HG03342 (cell line): ENCODE results near the gene FUT3.
"Not testable (repeated sequence)": the region's sequence is repeated elsewhere in the genome, so short reads cannot be mapped to it uniquely, and the experiment has no call there.

Experiments used
- ATAC-seq: cut with Tn5 transposase; IDR thresholded peaks from one replicate; pipeline ENCODE4 v1.9.1; 2021; ENCODE audit warnings: mild to moderate bottlenecking, moderate library complexity; ENCODE audit not compliant: unreplicated experiment

FUT3 gene

DNA sequence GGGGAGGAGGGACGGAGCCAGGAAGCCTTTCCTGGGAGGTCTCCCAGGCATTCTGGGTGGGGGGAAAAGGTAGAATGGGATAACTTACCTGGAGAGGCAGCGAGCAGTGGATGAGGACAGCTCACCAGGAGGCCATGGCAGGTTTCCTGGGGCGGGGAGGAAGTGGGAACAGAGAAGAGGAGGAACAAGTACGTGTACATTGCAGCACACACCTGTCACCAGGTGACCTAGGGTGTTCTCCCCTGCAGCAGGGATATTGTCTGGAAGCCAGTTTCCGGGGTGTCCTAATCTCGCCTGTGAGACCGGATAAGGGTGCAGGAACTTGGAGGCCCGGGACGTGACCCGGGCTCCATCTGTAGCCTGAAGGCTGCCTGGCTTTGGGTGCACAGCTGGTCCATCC is at the start of gene FUT3:
Gene FUT3 (minus strand): TSS at position 148 of the 400 bp plus-strand sequence.
- no peak for ATAC-seq

DNA sequence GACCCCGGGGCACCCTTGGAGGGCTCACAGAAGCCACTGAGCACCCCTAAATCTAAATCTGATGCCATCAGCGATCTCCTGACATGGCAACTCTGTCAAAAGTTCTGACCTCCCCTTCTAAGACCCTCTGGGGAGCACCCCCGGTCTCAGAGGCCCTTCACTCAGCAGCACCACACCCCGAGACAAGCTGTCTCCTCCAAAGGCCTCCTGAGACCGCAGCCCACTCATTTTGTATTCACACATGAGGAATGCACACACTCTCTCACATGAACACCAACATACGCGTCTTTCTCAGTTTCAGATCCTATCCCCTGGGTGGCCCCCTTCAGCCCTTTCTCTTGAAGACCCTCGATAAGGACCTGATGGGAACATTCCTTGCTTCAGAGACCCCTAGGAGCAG is 49.7 kb upstream of the FUT3 start:
- no peak for ATAC-seq

DNA sequence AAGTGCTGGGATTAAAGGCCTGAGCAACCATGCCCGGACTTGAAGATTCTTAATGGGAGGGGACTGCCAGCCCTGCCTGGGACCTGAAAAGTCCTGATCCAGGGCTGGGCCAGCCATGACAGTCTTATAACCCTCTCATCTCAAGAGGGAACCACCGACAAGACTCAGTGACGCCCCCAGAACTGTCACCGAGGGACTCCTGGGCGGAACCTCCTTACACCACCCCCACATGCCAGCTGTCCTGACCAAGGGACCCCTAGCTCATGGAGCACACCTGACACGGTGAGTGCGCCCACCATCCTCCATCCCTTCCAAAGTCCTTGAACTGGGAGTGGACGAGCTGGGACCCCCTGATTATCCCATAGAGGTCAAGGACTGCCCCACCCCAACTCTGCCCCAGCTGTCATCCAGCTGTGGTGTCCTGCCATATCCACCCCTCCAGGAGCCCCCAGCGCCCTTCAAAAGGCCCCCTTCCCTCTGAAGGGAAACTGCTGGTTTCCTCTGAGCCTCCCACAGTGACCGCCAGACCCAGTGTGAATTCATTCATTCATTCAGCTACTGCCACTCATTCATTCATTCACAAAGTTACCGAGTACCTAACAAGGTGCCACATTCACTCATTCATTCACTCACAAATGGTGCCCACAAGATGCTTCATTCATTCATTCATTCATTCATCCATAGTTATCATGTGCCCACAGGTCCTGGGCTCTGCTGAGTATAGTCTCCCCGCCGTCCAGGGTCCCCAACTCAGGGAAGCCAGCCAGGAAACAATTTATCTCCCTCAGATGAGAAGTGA is 48.7 kb upstream of the FUT3 start:
- ATAC-seq: no peak

- ATAC-seq: no peak
Measured at GRCh38 chr19:5897189-5897969, 46.1 kb upstream of the FUT3 start.

GRCh38 chr19:5896365-5897076 is 45.3 kb upstream of the FUT3 start:
- ATAC-seq: no peak

- no peak for ATAC-seq
Measured at GRCh38 chr19:5895890-5896289, 44.6 kb upstream of the FUT3 start.

GRCh38 chr19:5895409-5895808 is 44.2 kb upstream of the FUT3 start:
- ATAC-seq: no peak

GRCh38 chr19:5894704-5895349 is 43.6 kb upstream of the FUT3 start:
- ATAC-seq: no peak

DNA sequence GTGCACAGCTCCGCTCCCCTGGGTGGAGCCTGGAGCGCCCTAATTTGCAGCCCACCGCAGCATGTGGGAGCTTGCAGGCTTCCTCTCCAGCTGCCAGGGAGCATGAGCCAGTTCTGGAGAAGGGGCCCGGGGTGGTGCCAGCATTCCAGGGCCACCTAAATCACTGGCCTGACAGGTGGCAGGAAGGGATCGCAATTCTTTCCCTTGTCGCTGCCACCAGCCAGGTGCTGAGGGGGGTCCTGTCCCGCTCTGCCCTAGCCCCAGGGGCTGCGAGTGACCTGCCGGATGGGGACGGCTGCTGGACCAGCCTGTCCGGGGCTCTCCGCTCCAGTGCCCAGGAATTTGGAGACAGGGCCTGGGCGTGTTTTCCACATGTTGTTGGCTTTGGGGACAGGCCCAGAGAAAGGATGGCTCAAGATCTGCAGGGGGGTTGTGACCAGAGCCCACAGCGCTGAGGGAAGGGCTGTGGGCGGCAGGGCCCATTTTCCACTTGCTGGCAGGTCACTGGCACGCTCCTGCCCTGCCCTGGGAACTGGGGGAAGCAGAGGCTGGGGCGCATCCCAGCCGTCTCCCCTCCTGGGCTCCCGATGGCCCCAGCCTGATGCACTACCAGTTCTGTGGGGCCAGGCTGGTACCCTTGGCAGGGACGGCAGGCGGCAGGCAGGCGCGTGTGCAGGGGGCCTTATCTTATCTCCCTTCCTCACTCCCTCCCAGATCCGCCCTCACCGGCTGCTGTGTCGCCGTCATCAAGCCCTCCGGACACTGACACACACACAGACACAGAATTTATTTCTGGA is 42.9 kb upstream of the FUT3 start:
- no peak for ATAC-seq

DNA sequence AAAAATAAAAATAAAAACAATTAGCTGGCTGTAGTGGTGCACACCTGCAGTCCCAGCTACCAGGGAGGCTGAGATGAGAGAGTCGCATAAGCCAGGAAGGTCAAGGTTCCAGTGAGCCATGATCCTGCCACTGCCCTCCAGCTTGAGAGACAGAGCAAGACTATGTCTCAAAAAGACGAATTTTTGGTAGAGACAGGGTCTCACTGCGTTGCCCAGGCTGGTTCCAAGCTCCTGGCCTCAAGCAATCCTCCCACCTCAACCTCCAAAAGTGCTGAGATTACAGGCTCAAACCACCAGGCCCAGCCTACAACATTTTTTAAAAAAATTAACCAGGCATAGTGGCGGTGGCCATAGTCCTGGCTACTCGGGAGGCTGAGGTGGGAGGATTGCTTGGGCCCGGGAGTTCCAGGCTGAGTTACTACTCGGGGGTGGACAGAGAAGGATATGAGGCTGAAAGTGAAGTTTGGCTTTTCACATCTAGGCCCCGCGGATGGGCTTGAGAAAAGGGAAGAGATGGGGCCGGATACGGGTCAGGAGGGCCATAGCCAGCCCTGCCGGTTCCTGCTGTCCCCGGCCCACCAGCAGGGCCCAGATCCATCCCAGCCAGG is 42.2 kb upstream of the FUT3 start:
- ATAC-seq: no peak

DNA sequence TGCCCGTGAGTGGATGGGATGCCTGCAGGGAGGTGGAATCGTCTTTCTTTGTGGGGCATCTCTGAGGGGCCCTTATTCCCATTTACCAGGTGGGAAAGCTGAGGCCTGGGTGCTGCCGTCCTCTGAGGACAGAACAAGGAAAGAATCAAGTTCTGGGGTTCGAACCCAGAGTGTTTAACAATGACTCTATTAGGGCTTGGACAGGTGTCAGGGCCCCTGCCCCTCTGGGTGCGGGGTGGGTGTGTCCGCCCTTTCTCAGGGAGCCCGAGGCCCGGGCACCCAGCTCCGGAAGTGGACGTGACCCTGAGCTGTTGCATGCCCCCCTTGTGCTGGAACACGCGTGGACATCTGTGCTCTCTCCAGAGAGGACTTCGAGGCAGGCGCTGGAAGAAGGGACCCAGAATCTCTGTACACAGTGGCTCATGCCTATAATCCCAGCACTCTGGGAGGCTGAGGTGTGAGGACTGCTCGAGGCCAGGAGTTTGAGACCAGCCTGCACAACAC is 41.6 kb upstream of the FUT3 start:
- no peak for ATAC-seq

DNA sequence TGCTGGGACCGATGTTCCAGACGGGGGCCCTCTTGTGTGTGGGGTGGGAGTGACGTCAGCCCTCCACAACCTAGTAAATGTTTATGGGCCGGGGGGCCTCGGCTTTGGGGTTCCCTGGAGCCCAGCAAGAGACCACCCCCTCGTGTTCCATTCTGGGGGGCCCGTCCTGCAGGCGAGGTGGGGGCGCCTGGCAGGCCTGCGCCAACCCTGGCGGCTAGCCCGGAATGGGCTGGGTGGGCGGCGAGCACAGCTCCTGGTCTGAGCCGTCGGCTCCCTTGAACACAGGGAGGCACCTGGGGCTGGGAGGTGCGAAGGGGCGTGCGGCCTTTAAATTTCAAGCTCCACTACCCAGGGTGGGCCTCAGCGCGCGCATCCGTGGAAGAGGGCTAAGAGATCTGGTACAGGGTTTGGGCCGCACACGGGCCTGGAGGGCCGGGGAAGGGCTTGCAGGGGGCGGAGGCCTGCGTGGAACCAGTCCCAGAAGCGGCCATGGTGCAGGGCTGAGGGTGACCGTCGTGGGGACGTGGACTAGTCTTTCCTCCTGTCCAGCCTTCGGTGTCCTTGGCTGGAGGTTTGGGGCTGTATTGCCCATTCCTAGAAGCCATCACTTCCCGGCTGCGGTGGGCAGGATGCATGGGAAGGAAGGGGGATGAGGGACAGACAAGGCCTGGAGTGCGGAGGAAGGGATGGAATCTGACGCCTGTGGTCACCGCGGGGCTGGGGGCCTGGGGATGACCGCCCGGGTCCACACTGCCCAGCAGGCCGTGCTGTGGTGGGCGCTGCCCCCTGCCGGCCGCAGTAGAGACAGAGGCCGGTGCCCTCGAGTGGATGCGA is 40.9 kb upstream of the FUT3 start:
- no peak for ATAC-seq

DNA sequence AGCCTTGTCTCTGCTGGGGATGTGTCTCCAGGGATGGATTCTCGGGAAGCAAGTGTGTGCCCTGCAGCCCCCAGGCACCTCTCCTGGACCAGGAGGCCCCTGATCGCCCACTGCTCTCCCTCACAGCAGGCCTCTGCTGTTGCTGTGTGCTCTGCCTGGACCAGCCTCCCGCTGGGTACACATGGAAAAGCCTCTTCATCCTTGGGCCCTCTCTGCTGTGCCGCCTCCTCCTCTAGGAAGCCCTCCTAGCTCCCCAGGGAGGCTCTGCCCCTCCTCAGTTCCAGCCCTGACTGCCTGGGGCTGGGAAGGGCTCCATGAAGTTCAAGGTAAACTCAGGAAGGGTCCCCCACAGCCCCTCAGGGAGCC is 40.3 kb upstream of the FUT3 start:
- no peak for ATAC-seq

DNA sequence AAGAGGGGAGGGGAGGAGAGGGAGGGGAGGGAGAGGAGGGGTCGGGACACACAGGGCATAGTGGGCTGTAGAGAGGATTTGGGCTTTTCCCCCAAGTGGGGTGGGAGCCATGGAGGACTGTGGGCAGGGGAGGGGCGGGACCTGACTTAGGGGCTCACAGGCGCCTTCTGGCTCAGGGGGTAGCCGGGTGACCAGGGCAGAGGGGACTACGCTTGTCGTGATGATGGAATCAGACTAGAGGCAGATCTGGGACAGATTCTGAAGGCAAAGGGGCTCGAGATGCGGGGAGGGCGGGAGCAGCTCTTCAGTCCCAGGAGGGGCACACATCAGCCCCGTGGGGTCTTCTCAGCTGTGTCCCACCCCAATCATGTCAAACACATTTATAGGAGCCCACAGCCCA is 38.9 kb upstream of the FUT3 start:
- no peak for ATAC-seq

DNA sequence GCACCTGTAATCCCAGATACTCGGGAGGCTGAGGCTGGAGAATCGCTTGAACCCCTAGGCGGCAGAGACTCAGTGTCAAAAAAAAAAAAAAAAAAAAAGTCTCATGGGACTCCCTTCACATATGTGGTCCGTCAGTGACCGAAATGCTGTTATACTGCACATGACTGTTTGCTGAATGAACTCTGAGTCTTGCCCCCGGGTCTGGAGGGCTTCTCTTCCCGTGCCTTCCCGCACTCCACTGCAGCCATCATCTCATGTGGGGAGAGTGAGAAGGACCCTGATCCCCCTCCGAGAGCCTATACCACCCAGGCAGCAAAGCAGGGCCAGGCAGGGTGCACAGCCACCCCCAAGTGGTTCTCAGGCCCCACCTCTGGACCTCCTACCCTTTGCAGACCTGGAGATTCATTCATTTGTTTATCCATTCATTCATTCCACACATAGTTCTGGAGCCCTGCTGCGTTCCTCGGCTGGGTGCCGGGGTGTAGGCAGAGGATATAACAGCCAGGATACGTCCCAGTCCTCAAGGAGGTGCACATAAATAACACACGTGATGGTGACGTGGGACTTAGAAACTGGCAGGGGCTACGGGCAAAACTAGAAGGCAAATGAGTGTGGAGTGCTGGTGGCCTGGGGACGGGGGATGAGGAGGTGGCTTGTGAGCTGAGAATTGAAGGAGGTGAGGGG is 38.2 kb upstream of the FUT3 start:
- no peak for ATAC-seq

DNA sequence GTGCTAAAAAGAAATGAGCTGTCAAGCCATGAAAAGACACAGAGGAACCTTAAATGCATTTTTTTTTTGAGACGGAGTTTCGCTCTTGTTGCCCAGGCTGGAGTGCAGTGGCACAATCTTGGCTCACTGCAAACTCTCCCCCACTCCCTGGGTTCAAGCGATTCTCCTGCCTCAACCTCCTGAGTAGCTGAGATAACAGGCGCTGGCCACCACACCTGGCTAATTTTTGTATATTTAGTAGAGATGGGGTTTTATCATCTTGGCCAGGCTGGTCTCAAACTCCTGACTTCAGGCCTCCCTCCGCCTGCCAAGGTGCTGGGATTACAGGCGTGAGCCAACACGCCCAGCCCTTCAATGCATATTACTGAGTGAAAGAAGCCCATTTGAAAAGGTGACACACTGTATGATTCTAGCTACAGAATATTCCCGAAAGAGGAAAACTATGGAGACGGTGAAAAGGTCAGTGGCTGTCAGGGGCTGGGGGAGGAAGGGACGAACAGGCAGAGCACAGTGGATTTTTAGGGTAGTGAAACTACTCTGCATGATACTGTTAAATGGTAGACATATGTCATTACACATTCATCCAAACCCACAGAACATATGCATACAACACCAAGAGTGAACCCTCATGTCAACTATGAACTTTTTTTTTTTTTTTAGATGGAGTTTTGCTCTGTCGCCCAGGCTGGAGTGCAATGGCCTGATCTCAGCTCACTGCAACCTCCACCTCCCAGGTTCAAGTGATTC is 33.0 kb upstream of the FUT3 start:
- ATAC-seq: not testable (repeated sequence)

- not testable (repeated sequence) for ATAC-seq
Measured at GRCh38 chr19:5883157-5883873, 32.1 kb upstream of the FUT3 start.
